Neural cell (in vitro differentiated cells): Measurements from ENCODE around the gene BRSK2. TPM values are rescaled to one million over a fixed set of nuclear protein-coding genes. Genes with fewer than 3 reads are reported as not detected.

Source experiments
- H2AFZ ChIP-seq: fragments of 200-600, 300-800 bp; sonication (generic), shearing (Covaris generic); 2 replicates; pipeline ENCODE4 v1.6.0; 2014; ENCODE audit warnings: low read depth, mild to moderate bottlenecking, antibody characterized with exemption, low read length, moderate library complexity
- H3F3A ChIP-seq: fragments of 200-600 bp; shearing (Covaris generic); 2 replicates; pipeline ENCODE4 v1.6.1; 2016; ENCODE audit warnings: mild to moderate bottlenecking, moderate library complexity, mixed read lengths, antibody characterized with exemption, low read length; ENCODE audit not compliant: insufficient read depth, poor library complexity, severe bottlenecking
- H3K27ac ChIP-seq: fragments of 200-600, 300-800 bp; sonication (generic), shearing (Covaris generic); 2 replicates; pipeline ENCODE4 v1.5.1; 2014; ENCODE audit warnings: mild to moderate bottlenecking, low read length, moderate library complexity
- H3K27me3 ChIP-seq: fragments of 300-800, 200-600 bp; sonication (generic), shearing (Covaris generic); 2 replicates; pipeline ENCODE4 v1.6.0; 2014; ENCODE audit warnings: mild to moderate bottlenecking, low read depth, low read length, moderate library complexity; ENCODE audit not compliant: insufficient read depth
- H3K36me3 ChIP-seq: fragments of 300-800, 200-600 bp; sonication (generic), shearing (Covaris generic); 2 replicates; pipeline ENCODE4 v1.5.1; 2014; ENCODE audit warnings: mild to moderate bottlenecking, antibody characterized with exemption, low read length, moderate library complexity; ENCODE audit not compliant: insufficient read depth
- H3K4me2 ChIP-seq: fragments of 300-800, 200-600 bp; sonication (generic), shearing (Covaris generic); 2 replicates; pipeline ENCODE4 v1.6.0; 2014; ENCODE audit warnings: mild to moderate bottlenecking, low read length
- H3K4me3 ChIP-seq: fragments of 300-800, 200-600 bp; sonication (generic), shearing (Covaris generic); 2 replicates; pipeline ENCODE4 v1.5.1; 2014; ENCODE audit warnings: mild to moderate bottlenecking, low read length, moderate library complexity
- H3K79me2 ChIP-seq: fragments of 200-600 bp; shearing (Covaris generic); replicated peaks from 2 replicates; pipeline ENCODE4 v1.6.0; 2014; ENCODE audit warnings: mild to moderate bottlenecking, low read length, moderate library complexity; ENCODE audit not compliant: insufficient read depth
- H3K9ac ChIP-seq: fragments of 300-800, 200-600 bp; sonication (generic), shearing (Covaris generic); 2 replicates; pipeline ENCODE4 v1.6.1; 2016; ENCODE audit warnings: mild to moderate bottlenecking, low read length, mixed read lengths
- H3K9me2 ChIP-seq: fragments of 200-600 bp; shearing (Covaris generic); 2 replicates; pipeline ENCODE4 v1.6.1; 2016; ENCODE audit warnings: mild to moderate bottlenecking, low read length, mixed read lengths; ENCODE audit not compliant: insufficient read depth
- H3K9me3 ChIP-seq: fragments of 200-600, 300-800 bp; sonication (generic), shearing (Covaris generic); 2 replicates; pipeline ENCODE4 v1.6.1; 2016; ENCODE audit warnings: mild to moderate bottlenecking, mixed run types, low read length, moderate library complexity, mixed read lengths
- H4K20me1 ChIP-seq: fragments of 200-600 bp; shearing (Covaris generic); 2 replicates; pipeline ENCODE4 v1.6.1; 2016; ENCODE audit warnings: mild to moderate bottlenecking, mixed run types; ENCODE audit not compliant: insufficient read depth
- CTCF ChIP-seq: fragments of 450-650 bp; IDR thresholded peaks from 2 replicates; pipeline ENCODE4 v1.5.1; 2014; ENCODE audit warnings: antibody characterized with exemption, mild to moderate bottlenecking, moderate library complexity; ENCODE audit not compliant: poor library complexity, severe bottlenecking
- EP300 ChIP-seq: fragments of 450-650 bp; conservative IDR thresholded peaks from 2 replicates; pipeline ENCODE4 v1.6.1; 2014; ENCODE audit warnings: antibody characterized with exemption, mild to moderate bottlenecking, moderate library complexity; ENCODE audit not compliant: poor library complexity, severe bottlenecking
- EZH2 ChIP-seq: fragments of 200-600, 300-800 bp; shearing (Covaris generic), sonication (generic); IDR thresholded peaks from 2 replicates; pipeline ENCODE4 v1.6.1; 2014; ENCODE audit warnings: antibody characterized with exemption, low read length, borderline replicate concordance, mild to moderate bottlenecking; ENCODE audit not compliant: insufficient read depth, poor library complexity, severe bottlenecking
- MXI1 ChIP-seq: fragments of 450-650 bp; conservative IDR thresholded peaks from 2 replicates; pipeline ENCODE4 v1.6.1; 2014; ENCODE audit warnings: antibody characterized with exemption, mild to moderate bottlenecking; ENCODE audit not compliant: poor library complexity, severe bottlenecking
- POLR2AphosphoS5 ChIP-seq: IDR thresholded peaks from 2 replicates; pipeline ENCODE4 v1.6.1; 2012
- RAD21 ChIP-seq: fragments of 450-650 bp; conservative IDR thresholded peaks from 2 replicates; pipeline ENCODE4 v1.6.1; 2014; ENCODE audit warnings: antibody characterized with exemption, mild to moderate bottlenecking, moderate library complexity
- REST ChIP-seq: IDR thresholded peaks from 2 replicates; pipeline ENCODE4 v1.6.1; 2012; ENCODE audit warnings: borderline replicate concordance
- SMC3 ChIP-seq: fragments of 450-650 bp; conservative IDR thresholded peaks from 2 replicates; pipeline ENCODE4 v1.6.1; 2014; ENCODE audit warnings: antibody characterized with exemption, mild to moderate bottlenecking, moderate library complexity; ENCODE audit not compliant: poor library complexity
- TAF1 ChIP-seq: IDR thresholded peaks from 2 replicates; pipeline ENCODE4 v1.6.1; 2012; ENCODE audit warnings: low read depth
- polyA plus RNA-seq: library from polyadenylated mRNA; depleted of rRNA; stranded (reverse); fragments of >200 nt; gene quantifications from 2 replicates; pipeline ENCODE4 v1.2.3, GENCODE V29; 2014

The BRSK2 gene
- polyA plus RNA-seq, 1 donor from 2014 or later = 47.5 TPM

DNA sequence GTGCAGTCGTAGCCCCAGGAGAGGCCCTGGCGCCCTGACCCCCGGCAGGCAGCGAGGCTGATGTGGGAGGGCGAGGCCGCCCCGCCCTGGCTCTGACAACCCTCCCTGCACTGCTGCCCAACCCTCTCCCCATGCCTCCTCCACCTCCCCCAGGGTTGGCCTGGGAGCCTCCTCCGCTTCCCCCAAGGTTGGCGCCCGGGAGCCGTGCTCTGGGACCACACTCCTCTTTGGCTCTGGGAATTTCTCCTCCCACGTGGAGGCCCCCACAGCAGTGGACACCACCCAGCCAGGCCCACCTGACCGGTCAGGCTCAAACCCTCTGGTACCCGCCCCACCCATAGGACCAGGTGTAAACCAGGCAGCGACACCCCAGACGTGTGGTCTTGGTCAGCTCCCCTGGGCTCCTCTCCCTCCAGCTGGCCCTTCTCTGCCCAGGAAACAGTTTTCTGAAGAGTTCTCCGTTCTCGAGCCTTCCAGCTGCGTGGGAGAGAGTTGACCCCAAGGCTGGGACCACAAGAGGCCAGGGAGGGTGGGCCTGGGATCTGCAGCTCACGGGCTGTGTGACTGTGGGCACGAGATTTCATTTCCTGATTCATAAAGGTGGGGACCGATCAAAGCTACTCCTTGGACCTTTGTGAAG is 39.5 kb upstream of the BRSK2 start:
- H3K36me3 ChIP-seq = no peaks in the 10 kb centered on the region
- H3K9me2 ChIP-seq = no peaks in the 10 kb centered on the region
- H2AFZ ChIP-seq = no peak overlapping the region
- no peak overlapping the region for H3K4me2 ChIP-seq
- TF ChIP-seq RAD21 (no peak), TAF1 (no peak), REST (no peak), CTCF (no peak), MXI1 (no peak)
- no peak overlapping the region for H3K9ac ChIP-seq
- H4K20me1 ChIP-seq = no peaks in the 10 kb centered on the region
- no peaks in the 10 kb centered on the region for H3F3A ChIP-seq
- no peak overlapping the region for H3K4me3 ChIP-seq
- no peaks in the 10 kb centered on the region for H3K27me3 ChIP-seq
- no peaks in the 10 kb centered on the region for H3K79me2 ChIP-seq
- H3K9me3 ChIP-seq = no peaks in the 10 kb centered on the region
- no peak overlapping the region for H3K27ac ChIP-seq

DNA sequence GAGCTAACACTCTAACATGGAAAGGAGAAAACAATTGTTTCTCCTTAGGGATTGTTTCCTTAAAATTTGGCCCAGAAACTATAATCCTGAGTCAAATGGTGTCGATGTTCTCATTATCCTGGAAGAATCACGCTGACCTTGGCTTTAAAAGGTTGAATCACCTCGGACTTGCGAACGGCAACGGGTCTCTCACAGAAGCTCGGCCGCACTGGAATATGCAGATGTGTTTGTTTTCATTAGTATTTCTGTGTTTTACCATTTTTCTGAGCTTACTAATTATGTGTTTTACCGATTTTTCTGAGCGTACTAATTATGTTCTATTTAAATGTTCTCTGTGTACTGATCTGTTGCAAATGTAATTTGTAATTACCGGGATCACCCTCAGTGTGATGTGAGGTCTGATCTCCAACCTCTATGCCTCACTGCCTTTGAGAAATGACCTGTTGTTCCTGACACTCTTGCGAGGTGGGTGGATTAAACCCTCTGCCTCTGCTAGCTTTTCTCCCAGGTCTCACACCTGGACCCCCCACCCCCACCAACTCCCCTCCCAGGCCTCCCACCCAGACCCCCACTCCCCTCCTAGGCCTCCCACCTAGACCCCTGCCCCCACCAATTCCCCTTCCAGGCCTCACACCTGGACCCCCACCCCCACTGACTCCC is 38.3 kb upstream of the BRSK2 start:
- H4K20me1 ChIP-seq = no peaks in the 10 kb centered on the region
- no peaks in the 10 kb centered on the region for H3K36me3 ChIP-seq
- no peaks in the 10 kb centered on the region for H3K79me2 ChIP-seq
- no peaks in the 10 kb centered on the region for H3K27me3 ChIP-seq
- no peaks in the 10 kb centered on the region for H3K9me2 ChIP-seq
- H3K9ac ChIP-seq = no peak overlapping the region
- TF ChIP-seq RAD21 (no peak), EP300 (no peak), EZH2 (no peak), MXI1 (no peak), CTCF (no peak), SMC3 (no peak), TAF1 (no peak), POLR2AphosphoS5 (no peak), REST (no peak)
- no peak overlapping the region for H2AFZ ChIP-seq
- no peak overlapping the region for H3K27ac ChIP-seq
- no peaks in the 10 kb centered on the region for H3F3A ChIP-seq
- no peaks in the 10 kb centered on the region for H3K9me3 ChIP-seq
- no peak overlapping the region for H3K4me3 ChIP-seq
- no peak overlapping the region for H3K4me2 ChIP-seq
